Renal cortex interstitium (tissue), 11 donors: Measurements from ENCODE around the gene KPNA2. TPM values are rescaled to one million over a fixed set of nuclear protein-coding genes. Genes with fewer than 3 reads are reported as not detected.
"Not testable (repeated sequence)": the region's sequence is repeated elsewhere in the genome, so short reads cannot be mapped to it uniquely, and the experiment has no call there.

ENCODE experiments used
- DNase-seq, 11 donors: peaks; one replicate each; pipeline ENCODE4 v3.0.0-alpha.2; 2013; ENCODE audit warnings: low read depth in 9 of 11, low spot score in 4 of 11; ENCODE audit errors: extremely low read depth in 1 of 11
- polyA plus RNA-seq, 3 donors: library from polyadenylated mRNA; unstranded; fragments of 120-200 nt; gene quantifications; one replicate each; pipeline ENCODE4 v1.2.1, GENCODE V29; 2013; ENCODE audit not compliant: insufficient read length in 3 of 3

The KPNA2 gene
- polyA plus RNA-seq, 3 donors, result 108 to 144 (median 138) TPM

- DNase-seq, result not testable (repeated sequence)
Observed at GRCh38 chr17:68081305-68082265, 46.0 kb downstream of the KPNA2 start.

DNA sequence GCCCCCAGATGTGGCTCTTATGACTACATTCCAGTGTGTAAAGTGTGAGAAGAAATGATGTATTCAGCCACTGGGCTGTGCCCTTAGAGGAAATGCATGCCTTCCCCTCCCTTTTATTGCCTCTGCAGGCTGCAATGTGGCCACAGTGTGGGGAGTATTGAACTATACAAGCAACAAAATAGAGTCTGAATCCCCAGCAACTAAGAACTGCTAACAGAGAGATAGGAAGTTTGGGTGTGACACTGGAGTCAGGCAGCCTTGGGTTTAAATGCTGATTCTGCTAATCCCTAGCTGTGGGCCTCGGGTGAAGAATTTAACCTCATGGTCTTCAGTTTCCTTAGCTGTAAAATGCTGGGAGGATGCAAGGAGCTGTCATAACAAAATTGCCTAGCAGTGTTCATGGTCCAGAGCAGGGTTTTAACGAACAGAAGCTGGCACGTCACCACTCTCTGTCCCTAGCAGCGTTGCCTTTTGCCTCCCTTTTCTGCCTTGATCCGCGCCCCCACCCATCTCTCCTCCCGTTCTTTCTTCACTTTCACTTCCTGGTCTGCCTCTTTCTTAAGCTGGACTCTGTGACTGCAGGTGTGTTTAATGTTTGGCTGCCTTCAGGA lies 50.3 kb downstream of the KPNA2 start:
- no peak for DNase-seq

DNA sequence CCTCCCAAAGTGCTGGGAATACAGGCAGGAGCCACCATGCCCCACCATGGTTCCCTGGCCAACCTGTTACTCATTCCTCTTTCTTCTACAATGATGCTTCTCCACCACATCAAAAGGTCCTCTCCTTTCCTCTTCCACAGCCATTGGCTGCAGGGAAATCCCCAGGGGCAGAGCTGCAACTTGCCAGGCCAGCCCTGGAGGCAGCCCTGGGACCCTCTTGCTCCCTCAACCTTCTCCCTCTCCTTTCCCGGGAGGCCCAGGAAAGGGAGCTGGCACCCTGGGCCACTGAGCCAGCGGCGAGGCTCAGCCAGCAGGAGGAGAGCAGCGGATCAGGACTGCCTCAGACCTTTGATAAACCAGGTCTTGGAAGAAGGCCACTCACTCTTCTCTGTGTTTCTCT lies 51.1 kb downstream of the KPNA2 start:
- not testable (repeated sequence) for DNase-seq

- DNase-seq, result not testable (repeated sequence)
Observed at GRCh38 chr17:68087131-68087623, 51.6 kb downstream of the KPNA2 start.

GRCh38 chr17:68087851-68088250 lies 52.3 kb downstream of the KPNA2 start:
- DNase-seq, result no peak

- no peak for DNase-seq
Observed at GRCh38 chr17:68089881-68090280, 54.3 kb downstream of the KPNA2 start.

DNA sequence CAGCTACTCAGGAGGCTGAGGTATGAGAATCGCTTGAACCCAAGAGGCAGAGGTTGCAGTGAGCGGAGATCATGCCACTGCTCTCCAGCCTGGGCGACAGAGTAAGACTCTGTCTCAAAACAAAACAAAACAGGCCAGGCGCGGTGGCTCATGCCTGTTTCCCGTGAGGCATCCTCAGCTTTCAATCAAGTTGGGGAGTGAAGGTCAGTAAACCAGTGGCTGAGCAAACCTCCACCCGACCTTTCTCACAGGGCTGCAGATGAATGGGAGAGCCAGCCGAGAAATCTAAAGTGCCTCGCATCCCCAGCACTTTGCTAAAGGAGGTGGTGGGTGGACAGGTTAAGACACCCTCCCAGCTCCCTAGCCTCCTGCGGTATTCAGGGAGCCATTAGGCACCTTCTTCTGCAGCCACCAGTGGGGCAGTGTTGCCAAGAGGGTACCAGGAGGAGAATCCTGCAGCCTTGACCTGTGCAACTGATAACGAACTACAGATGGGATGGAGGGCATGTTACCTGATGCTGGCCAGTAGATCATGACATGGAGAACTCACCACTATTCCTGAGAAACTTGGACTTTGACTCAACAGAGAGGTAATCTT lies 59.0 kb downstream of the KPNA2 start:
- DNase-seq, result no peak

- no peak for DNase-seq
Observed at GRCh38 chr17:68095205-68095811, 59.8 kb downstream of the KPNA2 start.

DNA sequence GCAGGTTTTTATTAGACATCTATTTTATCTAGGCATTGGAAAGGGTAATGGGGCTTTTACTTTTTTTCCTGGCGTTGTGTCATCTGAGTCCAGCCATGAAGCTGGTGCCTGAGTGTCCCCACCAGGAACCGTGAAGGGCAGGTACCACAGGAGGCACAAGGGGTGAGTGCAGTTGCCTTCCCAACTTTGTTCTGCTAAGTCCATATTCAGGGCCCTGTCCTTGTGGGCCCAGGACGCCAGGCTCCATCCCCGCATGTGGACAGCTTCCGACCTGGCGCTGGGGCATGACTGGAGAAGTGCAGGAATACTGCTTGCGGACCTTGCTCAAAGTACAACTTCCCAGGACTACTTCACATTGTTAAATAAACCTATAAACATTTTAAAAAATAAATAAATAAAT lies 60.6 kb downstream of the KPNA2 start:
- no peak for DNase-seq

Other genes with a start within 250 kb of the KPNA2 start
- gene BPTF, start 210.2 kb upstream of the KPNA2 start, polyA plus RNA-seq, result 100 to 1,000 TPM; 122 to 127 (median 123) TPM
- 10 to 100 TPM; 20.0 to 24.2 (median 23.8) TPM for gene C17orf58, start 39.3 kb upstream of the KPNA2 start, polyA plus RNA-seq
- gene AMZ2, start 212.3 kb downstream of the KPNA2 start, polyA plus RNA-seq, result 10 to 100 TPM; 76.9 to 95.6 (median 84.6) TPM